Astrocyte (in vitro differentiated cells and primary cell): ENCODE results near the gene C19orf85. TPM values are rescaled to one million over a fixed set of nuclear protein-coding genes. Genes with fewer than 3 reads are reported as not detected.

Experiments
- DNase-seq: peaks from one replicate; pipeline ENCODE4 v3.0.0-alpha.2; 2010; ENCODE audit warnings: low read depth
- FAIRE-seq: peaks from 2 replicates; lab custom pipeline; 2011; peaks lifted over from hg19 to GRCh38; lab: Jason Lieb, UNC
- H2AFZ ChIP-seq: 2 replicates; pipeline ENCODE4 v1.6.0; 2012; ENCODE audit warnings: low read depth, low read length, inconsistent platforms
- H3K27ac ChIP-seq: 2 replicates; pipeline ENCODE4 v1.5.1; 2011; ENCODE audit warnings: low read depth, low read length, inconsistent platforms
- H3K27me3 ChIP-seq: 2 replicates; pipeline ENCODE4 v1.6.0; 2011; ENCODE audit warnings: low read length, inconsistent platforms; ENCODE audit not compliant: insufficient read depth
- H3K36me3 ChIP-seq: 2 replicates; pipeline ENCODE4 v1.5.1; 2011; ENCODE audit warnings: low read length, inconsistent platforms; ENCODE audit not compliant: insufficient read depth
- H3K4me1 ChIP-seq: 2 replicates; pipeline ENCODE4 v1.5.1; 2011; ENCODE audit warnings: low read length, inconsistent platforms; ENCODE audit not compliant: insufficient read depth
- H3K4me2 ChIP-seq: 2 replicates; pipeline ENCODE4 v1.6.0; 2012; ENCODE audit warnings: low read length, inconsistent platforms
- H3K4me3 ChIP-seq: 2 replicates; pipeline ENCODE4 v1.5.1; 2011; ENCODE audit warnings: low read depth, mild to moderate bottlenecking, low read length, inconsistent platforms; ENCODE audit not compliant: insufficient read depth
- H3K79me2 ChIP-seq: 2 replicates; pipeline ENCODE4 v1.6.0; 2012; ENCODE audit warnings: mild to moderate bottlenecking, low read length, inconsistent platforms; ENCODE audit not compliant: insufficient read depth
- H3K9ac ChIP-seq: 2 replicates; pipeline ENCODE4 v1.6.0; 2012; ENCODE audit warnings: mild to moderate bottlenecking, low read length, inconsistent platforms
- H3K9me3 ChIP-seq: 2 replicates; pipeline ENCODE4 v1.5.1; 2012; ENCODE audit warnings: low read depth, mild to moderate bottlenecking, low read length, inconsistent platforms; ENCODE audit not compliant: insufficient read depth
- H4K20me1 ChIP-seq: 2 replicates; pipeline ENCODE4 v1.6.0; 2012; ENCODE audit warnings: low read length, inconsistent platforms; ENCODE audit not compliant: insufficient read depth
- H3K27ac Mint-ChIP-seq: one replicate; pipeline ENCODE4 v1.8.0; 2021; ENCODE audit warnings: mild to moderate bottlenecking, mixed read lengths; ENCODE audit not compliant: unreplicated experiment
- H3K27me3 Mint-ChIP-seq: one replicate; pipeline ENCODE4 v1.8.0; 2021; ENCODE audit warnings: low read depth, mixed read lengths; ENCODE audit not compliant: unreplicated experiment
- H3K36me3 Mint-ChIP-seq: one replicate; pipeline ENCODE4 v1.8.0; 2021; ENCODE audit warnings: low read depth, mixed read lengths; ENCODE audit not compliant: unreplicated experiment
- H3K4me1 Mint-ChIP-seq: one replicate; pipeline ENCODE4 v1.8.0; 2021; ENCODE audit warnings: low read depth, mixed read lengths; ENCODE audit not compliant: unreplicated experiment
- H3K4me3 Mint-ChIP-seq: one replicate; pipeline ENCODE4 v1.8.0; 2021; ENCODE audit warnings: mild to moderate bottlenecking, moderate library complexity, mixed read lengths; ENCODE audit not compliant: unreplicated experiment
- H3K9me3 Mint-ChIP-seq: one replicate; pipeline ENCODE4 v1.8.0; 2021; ENCODE audit warnings: mild to moderate bottlenecking, mixed read lengths; ENCODE audit not compliant: unreplicated experiment
- CTCF ChIP-seq: IDR thresholded peaks from 2 replicates; pipeline ENCODE4 v1.5.1; 2011; ENCODE audit warnings: low read depth, mild to moderate bottlenecking, inconsistent platforms, low read length, moderate library complexity; ENCODE audit not compliant: insufficient read depth
- EZH2 ChIP-seq: IDR thresholded peaks from 2 replicates; pipeline ENCODE4 v1.6.1; 2012; ENCODE audit warnings: mild to moderate bottlenecking, low read length, inconsistent platforms; ENCODE audit not compliant: insufficient read depth
- total RNA-seq: library from RNA; stranded (reverse); gene quantifications from 2 replicates; pipeline ENCODE4 v1.2.1, GENCODE V29; 2021

The C19orf85 gene
- total RNA-seq, 1 donor from 2014 or later = not detected

GRCh38 chr19:55434356-55434919, 30.1 kb downstream of the C19orf85 start:
- Histone ChIP-seq H3K27me3 (peaks cover 17% of the 10 kb centered on the region), H3K9me3 (peaks cover 11% of the 10 kb centered on the region), H3K4me1 (no peaks in the 10 kb centered on the region), H2AFZ (no peak overlapping the region), H3K9ac (no peak overlapping the region), H3K27ac (no peak overlapping the region), H3K4me3 (no peak overlapping the region), H3K79me2 (no peaks in the 10 kb centered on the region), H4K20me1 (no peaks in the 10 kb centered on the region), H3K4me2 (no peak overlapping the region), H3K36me3 (no peaks in the 10 kb centered on the region)
- H3K27ac Mint-ChIP-seq = no peak overlapping the region
- TF ChIP-seq EZH2 (no peak), CTCF (no peak)
- FAIRE-seq (no peak), DNase-seq (no peak)
- H3K4me1 Mint-ChIP-seq = no peaks in the 10 kb centered on the region
- peaks cover 35% of the 10 kb centered on the region for H3K27me3 Mint-ChIP-seq
- H3K36me3 Mint-ChIP-seq = no peaks in the 10 kb centered on the region
- H3K9me3 Mint-ChIP-seq = peaks cover 9% of the 10 kb centered on the region
- H3K4me3 Mint-ChIP-seq = no peak overlapping the region

- Histone ChIP-seq H3K36me3 (no peaks in the 10 kb centered on the region), H4K20me1 (no peaks in the 10 kb centered on the region), H3K9me3 (peaks cover 11% of the 10 kb centered on the region), H3K27ac (no peak overlapping the region), H3K27me3 (peaks cover 9% of the 10 kb centered on the region), H3K4me1 (no peaks in the 10 kb centered on the region), H3K4me2 (no peak overlapping the region), H3K79me2 (no peaks in the 10 kb centered on the region), H3K4me3 (no peak overlapping the region), H3K9ac (no peak overlapping the region), H2AFZ (no peak overlapping the region)
- peaks cover 3% of the 10 kb centered on the region for H3K9me3 Mint-ChIP-seq
- peaks cover 24% of the 10 kb centered on the region for H3K27me3 Mint-ChIP-seq
- no peaks in the 10 kb centered on the region for H3K36me3 Mint-ChIP-seq
- no peak for TF ChIP-seq CTCF
- TF ChIP-seq EZH2 = no peak
- no peak for DNase-seq
- H3K4me1 Mint-ChIP-seq = no peaks in the 10 kb centered on the region
- H3K4me3 Mint-ChIP-seq = no peak overlapping the region
- H3K27ac Mint-ChIP-seq = no peak overlapping the region
- FAIRE-seq = no peak
Measured at GRCh38 chr19:55433292-55433691, 31.3 kb downstream of the C19orf85 start.

GRCh38 chr19:55432241-55432959, 32.2 kb downstream of the C19orf85 start:
- H3K4me3 Mint-ChIP-seq = no peak overlapping the region
- H3K36me3 Mint-ChIP-seq = no peaks in the 10 kb centered on the region
- peaks cover 20% of the 10 kb centered on the region for H3K27me3 Mint-ChIP-seq
- FAIRE-seq = no peak
- H3K4me3 ChIP-seq = no peak overlapping the region
- peaks cover 11% of the 10 kb centered on the region for H3K9me3 ChIP-seq
- no peaks in the 10 kb centered on the region for H3K79me2 ChIP-seq
- H3K27ac Mint-ChIP-seq = no peak overlapping the region
- H4K20me1 ChIP-seq = no peaks in the 10 kb centered on the region
- H3K27ac ChIP-seq = no peak overlapping the region
- H3K9me3 Mint-ChIP-seq = peaks cover 3% of the 10 kb centered on the region
- H3K4me1 ChIP-seq = no peaks in the 10 kb centered on the region
- no peaks in the 10 kb centered on the region for H3K36me3 ChIP-seq
- no peak overlapping the region for H3K9ac ChIP-seq
- no peak for TF ChIP-seq EZH2
- no peak for TF ChIP-seq CTCF
- H3K4me2 ChIP-seq = no peak overlapping the region
- no peaks in the 10 kb centered on the region for H3K4me1 Mint-ChIP-seq
- DNase-seq = no peak
- peaks cover 9% of the 10 kb centered on the region for H3K27me3 ChIP-seq
- no peak overlapping the region for H2AFZ ChIP-seq
